GM12878 (cell line): ENCODE results near the gene RBPMS2. TPM values are rescaled to one million over a fixed set of nuclear protein-coding genes. Genes with fewer than 3 reads are reported as not detected.

Source experiments
- ATAC-seq: fragments of 200-7000 bp; cut with Tn5 transposase; 3 replicates; pipeline ENCODE4 v1.9.1; 2020; ENCODE audit warnings: mild to moderate bottlenecking, moderate library complexity
- BruUV-seq: library from RNA; stranded (reverse); fragments of 400-500 nt; replicated peaks from 2 replicates; lab custom pipeline; 2021; lab: Mats Ljungman, UMichigan
- CTCF ChIA-PET: fragments of 300-600 bp; sonication (Branson Sonifier 250); formaldehyde crosslinking; extraction: SDS; loops from one replicate; lab custom pipeline; 2021; ENCODE audit warnings: inconsistent platforms; lab: Yijun Ruan, JAX
- POLR2A ChIA-PET: fragments of 350-600 bp; formaldehyde crosslinking; extraction: SDS; loops from one replicate; lab custom pipeline; 2021; ENCODE audit warnings: inconsistent platforms; lab: Charles Lee
- RAD21 ChIA-PET: fragments of 300-600 bp; sonication (Branson Sonifier 250); formaldehyde crosslinking; loops from one replicate; lab custom pipeline; 2023; ENCODE audit warnings: antibody characterized with exemption; ENCODE audit not compliant: unreplicated experiment; lab: Charles Lee
- SMC1A ChIA-PET: fragments of 300-600 bp; sonication (Branson Sonifier 250); formaldehyde crosslinking; loops from one replicate; lab custom pipeline; 2023; ENCODE audit not compliant: unreplicated experiment, uncharacterized antibody; lab: Charles Lee
- DNase-seq: peaks from one replicate; pipeline ENCODE4 v3.0.0-alpha.2; 2011; ENCODE audit warnings: low read depth, low spot score
- FAIRE-seq: peaks from 3 replicates; lab custom pipeline; 2011; peaks lifted over from hg19 to GRCh38; lab: Jason Lieb, UNC
- H2AFZ ChIP-seq: 2 replicates; pipeline ENCODE4 v1.6.0; 2011; ENCODE audit warnings: low read depth, low read length, control low read depth; ENCODE audit not compliant: control insufficient read depth
- H3K27ac ChIP-seq: 2 replicates; pipeline ENCODE4 v1.5.1; 2011; ENCODE audit warnings: control low read depth; ENCODE audit not compliant: control insufficient read depth, insufficient read depth
- H3K27me3 ChIP-seq, 2 experiments: replicated peaks in 1 of 2; 2 replicates each; pipeline versions ENCODE4 v1.6.0 to v1.6.1; 2011; ENCODE audit warnings: low read length in 1 of 2; ENCODE audit not compliant: control insufficient read depth in 2 of 2, insufficient read depth in 2 of 2
- H3K36me3 ChIP-seq, 2 experiments: 2 replicates each; pipeline ENCODE4 v1.5.1; 2011; ENCODE audit warnings: low read length in 1 of 2; ENCODE audit not compliant: control insufficient read depth in 2 of 2, insufficient read depth in 2 of 2
- H3K4me1 ChIP-seq: 2 replicates; pipeline ENCODE4 v1.6.1; 2011; ENCODE audit warnings: mild to moderate bottlenecking, low read length, moderate library complexity, mixed read lengths; ENCODE audit not compliant: control insufficient read depth, insufficient read depth
- H3K4me2 ChIP-seq: 2 replicates; pipeline ENCODE4 v1.6.0; 2011; ENCODE audit warnings: control low read depth; ENCODE audit not compliant: control insufficient read depth, insufficient read depth
- H3K4me3 ChIP-seq: fragments of 200-600 bp; sonication (generic); 2 replicates; pipeline ENCODE4 v1.5.1; 2016
- H3K79me2 ChIP-seq: 2 replicates; pipeline ENCODE4 v1.6.0; 2011; ENCODE audit warnings: low read length; ENCODE audit not compliant: control insufficient read depth, insufficient read depth
- H3K9ac ChIP-seq: 2 replicates; pipeline ENCODE4 v1.8.0; 2011; ENCODE audit warnings: low read length, control low read depth, mixed read lengths; ENCODE audit not compliant: control insufficient read depth, insufficient read depth
- H3K9me3 ChIP-seq: replicated peaks from 3 replicates; pipeline ENCODE4 v1.5.1; 2011; ENCODE audit warnings: mild to moderate bottlenecking, low read length; ENCODE audit not compliant: control insufficient read depth, insufficient read depth
- H4K20me1 ChIP-seq: 2 replicates; pipeline ENCODE4 v1.6.0; 2011; ENCODE audit not compliant: control insufficient read depth, insufficient read depth
- ZNF687 ChIP-seq: fragments of 450-650 bp; IDR thresholded peaks from 2 replicates; pipeline ENCODE4 v1.6.1; 2017; ENCODE audit warnings: mild to moderate bottlenecking, moderate library complexity
- WGBS: methylation state at CpG from one replicate; pipeline ENCODE4 v1.1.6; 2016; ENCODE audit warnings: low lambda C conversion rate; ENCODE audit not compliant: insufficient replicate concordance, insufficient coverage; ENCODE audit errors: missing lambda C conversion rate; 5-methylcytosine and 5-hydroxymethylcytosine counted together
- in situ Hi-C: fragments of 300-500 bp; cut with MboI; formaldehyde crosslinking; loops from 9 replicates; pipeline ENCODE4 v1.14.3; 2018; ENCODE audit warnings: mixed read lengths
- intact Hi-C: fragments of 100-400 bp; cut with micrococcal nuclease; formaldehyde crosslinking; loops from one replicate; pipeline ENCODE4 v1.14.2; 2022; ENCODE audit not compliant: unreplicated experiment
- polyA plus RNA-seq, 11 experiments: library from polyadenylated mRNA; depleted of rRNA in 4 of 11; unstranded in 6 of 11; stranded (reverse) in 5 of 11; fragments of >200 nt; fragmentation: Nextera tagmentation in 4 of 11; fragmentation: Illumina TruSeq in 1 of 11; extraction: Ambion mirVana in 4 of 11; extraction: Trizol in 1 of 11; gene quantifications; 1 replicate in 1 of 11; 2 replicates in 10 of 11; pipeline versions ENCODE4 v1.2.1 to v1.2.3, GENCODE V29; 2011 to 2016; ENCODE audit warnings: inconsistent platforms in 2 of 11, missing spikeins in 2 of 11, low read depth in 1 of 11
- total RNA-seq, 4 experiments: library from RNA; depleted of rRNA in 3 of 4; stranded (reverse); fragments of >200 nt in 3 of 4; fragmentation: Illumina TruSeq in 1 of 4; extraction: Trizol in 1 of 4; gene quantifications; 2 replicates each; pipeline versions ENCODE4 v1.2.1 to v1.2.3, GENCODE V29; 2013 to 2021

RBPMS2 gene
- total and polyA plus RNA-seq, 10 of the 15 experiments (the other 5 are each of a cell fraction or from before 2014, with no cell fraction given): 0.06 to 0.31 (median 0.19) TPM; not detected in 3

- FAIRE-seq (no peak), ATAC-seq (no peak), DNase-seq (no peak)
- H3K9me3 ChIP-seq: no peaks in the 10 kb centered on the region
- H3K4me2 ChIP-seq: no peak overlapping the region
- WGBS: 51% methylated on average over 6 of the region's 6 CpGs
- no peaks in the 10 kb centered on the region for H4K20me1 ChIP-seq
- no peaks in the 10 kb centered on the region for H3K36me3 ChIP-seq
- no peaks in the 10 kb centered on the region for H3K27me3 ChIP-seq
- no peaks in the 10 kb centered on the region for H3K79me2 ChIP-seq
- no peak overlapping the region for H2AFZ ChIP-seq
- H3K4me1 ChIP-seq: peaks cover under 1% of the 10 kb centered on the region
- BruUV-seq: no TSS peak
- CTCF ChIA-PET: interaction anchor here (0.6 to 17.1 kb wide), 5 partner anchors 6 to 1656 kb away, joined by 3 to 529 read pairs (median 3); no protein-coding TSS in a partner anchor
- no peak overlapping the region for H3K4me3 ChIP-seq
- SMC1A ChIA-PET: interaction anchor here (1.9 to 16.7 kb wide), 3 partner anchors 60 to 88 kb away, joined by 4 to 308 read pairs (median 169); no protein-coding TSS in a partner anchor
- no peak for TF ChIP-seq ZNF687
- no peak overlapping the region for H3K9ac ChIP-seq
- POLR2A ChIA-PET: interaction anchor here (0.8 kb wide), 1 partner anchor 74 kb away, joined by 4 read pairs; no protein-coding TSS in a partner anchor
- H3K27ac ChIP-seq: no peak overlapping the region
- RAD21 ChIA-PET: interaction anchor here (12.2 kb wide), 1 partner anchor 73 kb away, joined by 148 read pairs; no protein-coding TSS in a partner anchor
- intact Hi-C loops: no loop called here
- in situ Hi-C loops: no loop called here
Measured at GRCh38 chr15:64806509-64806908, 31.1 kb upstream of the RBPMS2 start.
